ENCODE data around the gene SLC16A3.

GRCh38 chr17:82232322-82232820 lies 3.5 kb downstream of the SLC16A3 start:
- TF ChIP-seq, protein P1, sequence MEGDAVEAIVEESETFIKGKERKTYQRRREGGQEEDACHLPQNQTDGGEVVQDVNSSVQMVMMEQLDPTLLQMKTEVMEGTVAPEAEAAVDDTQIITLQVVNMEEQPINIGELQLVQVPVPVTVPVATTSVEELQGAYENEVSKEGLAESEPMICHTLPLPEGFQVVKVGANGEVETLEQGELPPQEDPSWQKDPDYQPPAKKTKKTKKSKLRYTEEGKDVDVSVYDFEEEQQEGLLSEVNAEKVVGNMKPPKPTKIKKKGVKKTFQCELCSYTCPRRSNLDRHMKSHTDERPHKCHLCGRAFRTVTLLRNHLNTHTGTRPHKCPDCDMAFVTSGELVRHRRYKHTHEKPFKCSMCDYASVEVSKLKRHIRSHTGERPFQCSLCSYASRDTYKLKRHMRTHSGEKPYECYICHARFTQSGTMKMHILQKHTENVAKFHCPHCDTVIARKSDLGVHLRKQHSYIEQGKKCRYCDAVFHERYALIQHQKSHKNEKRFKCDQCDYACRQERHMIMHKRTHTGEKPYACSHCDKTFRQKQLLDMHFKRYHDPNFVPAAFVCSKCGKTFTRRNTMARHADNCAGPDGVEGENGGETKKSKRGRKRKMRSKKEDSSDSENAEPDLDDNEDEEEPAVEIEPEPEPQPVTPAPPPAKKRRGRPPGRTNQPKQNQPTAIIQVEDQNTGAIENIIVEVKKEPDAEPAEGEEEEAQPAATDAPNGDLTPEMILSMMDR (IDR thresholded peaks at IDR 0.05): no peak
- no peak for TF ChIP-seq EZH2phosphoT487 (IDR thresholded peaks at IDR 0.05)

Measured in neural progenitor cell (in vitro differentiated cells).